Activated naive CD4-positive, alpha-beta T cell treated with anti-CD3 and anti-CD28 coated beads for 36 hours (primary cell): Measurements from ENCODE around the gene SFN. TPM values are rescaled to one million over a fixed set of nuclear protein-coding genes. Genes with fewer than 3 reads are reported as not detected.
"Not testable (repeated sequence)": the region's sequence is repeated elsewhere in the genome, so short reads cannot be mapped to it uniquely, and the experiment has no call there.

Source experiments
- CTCF ChIA-PET: fragments of 350-600 bp; sonication (Branson Sonifier 250); formaldehyde crosslinking; loops from one replicate; lab custom pipeline; 2021; ENCODE audit warnings: antibody characterized with exemption; lab: Charles Lee
- DNase-seq: peaks from one replicate; pipeline ENCODE4 v3.0.0-alpha.2; 2020
- H3K27ac Mint-ChIP-seq: one replicate; pipeline ENCODE4 v1.8.0; 2021; ENCODE audit warnings: mild to moderate bottlenecking, mixed read lengths
- H3K27me3 Mint-ChIP-seq: one replicate; pipeline ENCODE4 v1.8.0; 2021; ENCODE audit warnings: low read depth, mixed read lengths
- H3K36me3 Mint-ChIP-seq: one replicate; pipeline ENCODE4 v1.8.0; 2021; ENCODE audit warnings: low read depth, mixed read lengths
- H3K4me1 Mint-ChIP-seq: one replicate; pipeline ENCODE4 v1.8.0; 2021; ENCODE audit warnings: low read depth, mixed read lengths
- H3K4me3 Mint-ChIP-seq: one replicate; pipeline ENCODE4 v1.8.0; 2021; ENCODE audit warnings: mild to moderate bottlenecking, moderate library complexity, mixed read lengths
- H3K9me3 Mint-ChIP-seq: one replicate; pipeline ENCODE4 v1.8.0; 2021; ENCODE audit warnings: mixed read lengths
- intact Hi-C: fragments of 100-400 bp; cut with micrococcal nuclease; formaldehyde crosslinking; loops from one replicate; pipeline ENCODE4 v1.15.1; 2023
- total RNA-seq, 2 experiments: library from RNA; stranded (reverse); gene quantifications; one replicate each; pipeline ENCODE4 v1.2.3, GENCODE V29; 2021

Gene SFN
- total RNA-seq, 2 experiments from 2014 or later, result 0.26 to 0.52 TPM

- H3K27me3 Mint-ChIP-seq, H3K4me3 Mint-ChIP-seq, H3K4me1 Mint-ChIP-seq, intact Hi-C loops, H3K9me3 Mint-ChIP-seq, CTCF ChIA-PET, DNase-seq: not testable (repeated sequence)
- peak overlapping the region; percentile 57 for H3K27ac Mint-ChIP-seq
- H3K36me3 Mint-ChIP-seq, result peaks cover 49% of the 10 kb centered on the region
Measured at GRCh38 chr1:26847826-26848225, 15.1 kb upstream of the SFN start.

GRCh38 chr1:26848499-26848898 lies 14.4 kb upstream of the SFN start:
- DNase-seq, result no peak
- no peaks in the 10 kb centered on the region for H3K27me3 Mint-ChIP-seq
- no peaks in the 10 kb centered on the region for H3K9me3 Mint-ChIP-seq
- H3K4me3 Mint-ChIP-seq, result no peak overlapping the region
- intact Hi-C loops, result no loop called here
- CTCF ChIA-PET, result interaction anchor here (0.8 to 2.0 kb wide), 5 partner anchors 9 to 40 kb away, joined by 3 to 7 read pairs (median 3); no protein-coding TSS in a partner anchor
- H3K36me3 Mint-ChIP-seq, result peaks cover 54% of the 10 kb centered on the region
- H3K27ac Mint-ChIP-seq, result no peak overlapping the region
- H3K4me1 Mint-ChIP-seq, result peaks cover 3% of the 10 kb centered on the region

GRCh38 chr1:26848941-26849774 lies 13.8 kb upstream of the SFN start:
- no peaks in the 10 kb centered on the region for H3K9me3 Mint-ChIP-seq
- intact Hi-C loops, result no loop called here
- CTCF ChIA-PET, result interaction anchor here (0.6 to 2.0 kb wide), 7 partner anchors 8 to 179 kb away, joined by 3 to 7 read pairs (median 3); no protein-coding TSS in a partner anchor
- no peak overlapping the region for H3K4me3 Mint-ChIP-seq
- DNase-seq, result no peak
- peaks cover 53% of the 10 kb centered on the region for H3K36me3 Mint-ChIP-seq
- no peak overlapping the region for H3K27ac Mint-ChIP-seq
- peaks cover 2% of the 10 kb centered on the region for H3K4me1 Mint-ChIP-seq
- no peaks in the 10 kb centered on the region for H3K27me3 Mint-ChIP-seq

- intact Hi-C loops, result no loop called here
- Mint-ChIP-seq H3K36me3 (peaks cover 58% of the 10 kb centered on the region), H3K9me3 (no peaks in the 10 kb centered on the region), H3K4me1 (no peaks in the 10 kb centered on the region), H3K27me3 (no peaks in the 10 kb centered on the region), H3K27ac (no peak overlapping the region), H3K4me3 (no peak overlapping the region)
- CTCF ChIA-PET, result interaction anchor here (1.0 to 1.7 kb wide), 3 partner anchors 14 to 60 kb away, joined by 3 to 6 read pairs (median 3); no protein-coding TSS in a partner anchor
- no peak for DNase-seq
Measured at GRCh38 chr1:26851106-26851684, 11.8 kb upstream of the SFN start.

GRCh38 chr1:26852701-26853100 lies 10.2 kb upstream of the SFN start:
- intact Hi-C loops, result loop anchor here (1.0 kb wide), 1 partner anchor 26 kb away; no protein-coding TSS in a partner anchor
- peaks cover 54% of the 10 kb centered on the region for H3K36me3 Mint-ChIP-seq
- CTCF ChIA-PET, result interaction anchor here (0.6 kb wide), 1 partner anchor 9 kb away, joined by 3 read pairs; no protein-coding TSS in a partner anchor

GRCh38 chr1:26853156-26853555 lies 9.8 kb upstream of the SFN start:
- Mint-ChIP-seq H3K4me3 (no peak overlapping the region), H3K27ac (no peak overlapping the region), H3K27me3 (no peaks in the 10 kb centered on the region), H3K4me1 (no peaks in the 10 kb centered on the region), H3K9me3 (no peaks in the 10 kb centered on the region), H3K36me3 (peaks cover 52% of the 10 kb centered on the region)
- CTCF ChIA-PET, result no interaction called here
- DNase-seq, result peak; percentile 88
- intact Hi-C loops, result loop anchor here (1.0 kb wide), 1 partner anchor 25 kb away; no protein-coding TSS in a partner anchor

More at GRCh38 chr1:26852701-26853100, 10.2 kb upstream of the SFN start:
- Mint-ChIP-seq H3K27me3 (no peaks in the 10 kb centered on the region), H3K9me3 (no peaks in the 10 kb centered on the region), H3K4me1 (no peaks in the 10 kb centered on the region), H3K4me3 (no peak overlapping the region), H3K27ac (no peak overlapping the region)
- DNase-seq, result no peak

GRCh38 chr1:26853600-26853999 lies 9.3 kb upstream of the SFN start:
- CTCF ChIA-PET, result no interaction called here
- intact Hi-C loops, result loop anchor here (1.0 kb wide), 1 partner anchor 25 kb away; no protein-coding TSS in a partner anchor

GRCh38 chr1:26854906-26855305 lies 8.0 kb upstream of the SFN start:
- intact Hi-C loops, result no loop called here

More at GRCh38 chr1:26853600-26853999, 9.3 kb upstream of the SFN start:
- Mint-ChIP-seq H3K27ac (peak overlapping the region; percentile 46), H3K4me3 (no peak overlapping the region), H3K4me1 (no peaks in the 10 kb centered on the region), H3K27me3 (no peaks in the 10 kb centered on the region), H3K9me3 (no peaks in the 10 kb centered on the region), H3K36me3 (peaks cover 48% of the 10 kb centered on the region)
- DNase-seq, result no peak

GRCh38 chr1:26855636-26856035 lies 7.3 kb upstream of the SFN start:
- no peak overlapping the region for H3K4me3 Mint-ChIP-seq
- CTCF ChIA-PET, result interaction anchor here (1.3 to 1.4 kb wide), 2 partner anchors 12 to 23 kb away, joined by 3 to 4 read pairs; no protein-coding TSS in a partner anchor
- no peaks in the 10 kb centered on the region for H3K27me3 Mint-ChIP-seq
- H3K9me3 Mint-ChIP-seq, result no peaks in the 10 kb centered on the region
- peaks cover 38% of the 10 kb centered on the region for H3K36me3 Mint-ChIP-seq
- intact Hi-C loops, result no loop called here
- peak overlapping the region; percentile 25 for H3K27ac Mint-ChIP-seq
- no peak for DNase-seq
- H3K4me1 Mint-ChIP-seq, result no peaks in the 10 kb centered on the region

More at GRCh38 chr1:26854906-26855305, 8.0 kb upstream of the SFN start:
- Mint-ChIP-seq H3K27ac (no peak overlapping the region), H3K27me3 (no peaks in the 10 kb centered on the region), H3K9me3 (no peaks in the 10 kb centered on the region), H3K36me3 (peaks cover 44% of the 10 kb centered on the region), H3K4me3 (no peak overlapping the region), H3K4me1 (no peaks in the 10 kb centered on the region)
- CTCF ChIA-PET, result interaction anchor here (0.5 kb wide), 1 partner anchor 15 kb away, joined by 3 read pairs; no protein-coding TSS in a partner anchor
- no peak for DNase-seq

- H3K27me3 Mint-ChIP-seq, result no peaks in the 10 kb centered on the region
- no peak overlapping the region for H3K4me3 Mint-ChIP-seq
- no peaks in the 10 kb centered on the region for H3K9me3 Mint-ChIP-seq
- H3K4me1 Mint-ChIP-seq, result no peaks in the 10 kb centered on the region
- intact Hi-C loops, result no loop called here
- CTCF ChIA-PET, result interaction anchor here (1.3 to 1.4 kb wide), 2 partner anchors 12 to 22 kb away, joined by 3 to 4 read pairs; no protein-coding TSS in a partner anchor
- H3K27ac Mint-ChIP-seq, result peak overlapping the region; percentile 25
- H3K36me3 Mint-ChIP-seq, result peaks cover 34% of the 10 kb centered on the region
- no peak for DNase-seq
Measured at GRCh38 chr1:26856181-26856580, 6.8 kb upstream of the SFN start.

- CTCF ChIA-PET, result interaction anchor here (0.7 to 1.4 kb wide), 4 partner anchors 8 to 255 kb away, joined by 3 to 4 read pairs (median 4); no protein-coding TSS in a partner anchor
- intact Hi-C loops, result no loop called here
- Mint-ChIP-seq H3K9me3 (no peaks in the 10 kb centered on the region), H3K27ac (no peak overlapping the region), H3K27me3 (no peaks in the 10 kb centered on the region), H3K4me3 (no peak overlapping the region), H3K4me1 (peaks cover under 1% of the 10 kb centered on the region), H3K36me3 (peaks cover 29% of the 10 kb centered on the region)
- no peak for DNase-seq
Measured at GRCh38 chr1:26856604-26857469, 6.1 kb upstream of the SFN start.
